Fibroblast of lung (primary cell): ENCODE data around the gene DDX19B. TPM values are rescaled to one million over a fixed set of nuclear protein-coding genes. Genes with fewer than 3 reads are reported as not detected.

Source experiments
- DNase-seq, 2 donors: peaks; one replicate each; pipeline versions ENCODE4 v3.0.0 to v3.0.0-alpha.2; 2010; ENCODE audit warnings: low read depth in 2 of 2
- H2AFZ ChIP-seq: 2 replicates; pipeline ENCODE4 v1.5.1; 2012; ENCODE audit warnings: low read length, control low read depth, inconsistent platforms
- H3K27ac ChIP-seq: 2 replicates; pipeline ENCODE4 v1.5.1; 2011; ENCODE audit warnings: low read length, control low read depth; ENCODE audit not compliant: insufficient read depth
- H3K27me3 ChIP-seq: 2 replicates; pipeline ENCODE4 v1.5.1; 2011; ENCODE audit warnings: mild to moderate bottlenecking, low read length; ENCODE audit not compliant: control insufficient read depth, insufficient read depth
- H3K36me3 ChIP-seq: 2 replicates; pipeline ENCODE4 v1.5.1; 2011; ENCODE audit warnings: low read length; ENCODE audit not compliant: control insufficient read depth, insufficient read depth
- H3K4me1 ChIP-seq: 2 replicates; pipeline ENCODE4 v1.5.1; 2011; ENCODE audit warnings: low read length; ENCODE audit not compliant: control insufficient read depth, insufficient read depth; ENCODE audit errors: extremely low read depth
- H3K4me2 ChIP-seq: 2 replicates; pipeline ENCODE4 v1.5.1; 2011; ENCODE audit warnings: low read length, control low read depth; ENCODE audit not compliant: insufficient read depth; ENCODE audit errors: extremely low read depth
- H3K4me3 ChIP-seq, 4 experiments: fragments of 200-600 bp in 1 of 4; sonication (generic) in 1 of 4; replicated peaks in 1 of 4; 2 replicates each; pipeline ENCODE4 v1.5.1; 2011 to 2016; ENCODE audit warnings: low read length in 4 of 4, low read depth in 3 of 4, mild to moderate bottlenecking in 3 of 4, control low read depth in 2 of 4, inconsistent platforms in 1 of 4, mixed read lengths in 1 of 4; ENCODE audit not compliant: insufficient read depth in 1 of 4; ENCODE audit errors: control extremely low read depth in 1 of 4
- H3K79me2 ChIP-seq: 2 replicates; pipeline ENCODE4 v1.5.1; 2012; ENCODE audit warnings: mild to moderate bottlenecking, low read length, inconsistent platforms; ENCODE audit not compliant: control insufficient read depth, insufficient read depth
- H3K9ac ChIP-seq: 2 replicates; pipeline ENCODE4 v1.5.1; 2011; ENCODE audit warnings: mild to moderate bottlenecking, low read length, control low read depth; ENCODE audit not compliant: insufficient read depth
- H3K9me3 ChIP-seq: 2 replicates; pipeline ENCODE4 v1.5.1; 2012; ENCODE audit warnings: low read depth, low read length; ENCODE audit not compliant: control insufficient read depth, insufficient read depth
- H4K20me1 ChIP-seq: 2 replicates; pipeline ENCODE4 v1.5.1; 2011; ENCODE audit warnings: low read length; ENCODE audit not compliant: control insufficient read depth, insufficient read depth; ENCODE audit errors: extremely low read depth
- CTCF ChIP-seq, 2 donors: IDR thresholded peaks in 1 of 2; conservative IDR thresholded peaks in 1 of 2; 1 replicate in 1 of 2; 2 replicates in 1 of 2; pipeline ENCODE4 v1.5.1; 2011 to 2012; ENCODE audit warnings: low read length in 2 of 2, control low read depth in 1 of 2, inconsistent platforms in 1 of 2, low read depth in 1 of 2, mild to moderate bottlenecking in 1 of 2
- EZH2 ChIP-seq: IDR thresholded peaks from 2 replicates; pipeline ENCODE4 v1.5.1; 2012; ENCODE audit warnings: low read length, control low read depth, mild to moderate bottlenecking; ENCODE audit errors: missing control alignments
- polyA plus RNA-seq, 2 donors: library from polyadenylated mRNA; depleted of rRNA in 1 of 2; stranded (reverse) in 1 of 2; unstranded in 1 of 2; fragments of >200 nt; gene quantifications; 2 replicates each; pipeline ENCODE4 v1.2.1, GENCODE V29; 2011 to 2012; ENCODE audit warnings: missing spikeins in 1 of 2
- total RNA-seq: library from RNA; depleted of rRNA; stranded (reverse); fragments of >200 nt; gene quantifications from 2 replicates; pipeline ENCODE4 v1.2.1, GENCODE V29; 2014

The DDX19B gene
- total and polyA plus RNA-seq, 2 donors (not counting 1 experiment from before 2014, with no cell fraction given): 30.7 to 41.0 TPM

- Histone ChIP-seq H3K27me3 (no peaks in the 10 kb centered on the region), H2AFZ (no peak overlapping the region), H3K27ac (no peak overlapping the region), H3K36me3 (no peaks in the 10 kb centered on the region), H3K9ac (no peak overlapping the region), H3K4me3 (no peak overlapping the region), H4K20me1 (no peaks in the 10 kb centered on the region), H3K4me1 (peaks cover 4% of the 10 kb centered on the region), H3K9me3 (no peaks in the 10 kb centered on the region), H3K79me2 (peaks cover 7% of the 10 kb centered on the region), H3K4me2 (no peak overlapping the region)
- no peak for DNase-seq
- no peak for TF ChIP-seq EZH2
- no peak for TF ChIP-seq CTCF (conservative IDR thresholded peaks at IDR 0.05 in 1 of 2, IDR thresholded peaks at IDR 0.05 in 1 of 2; ENCODE audit: low read depth in 1 of 2, low read length in 2 of 2)
Measured at GRCh38 chr16:70294385-70295025, 4.5 kb upstream of the DDX19B start.

- H3K27me3 ChIP-seq: no peaks in the 10 kb centered on the region
- no peaks in the 10 kb centered on the region for H3K36me3 ChIP-seq
- no peak overlapping the region for H3K4me3 ChIP-seq
- no peak overlapping the region for H2AFZ ChIP-seq
- no peaks in the 10 kb centered on the region for H3K9me3 ChIP-seq
- H3K4me2 ChIP-seq: no peak overlapping the region
- DNase-seq: no peak
- TF ChIP-seq EZH2 (no peak), CTCF (conservative IDR thresholded peaks at IDR 0.05 in 1 of 2, IDR thresholded peaks at IDR 0.05 in 1 of 2; ENCODE audit: low read depth in 1 of 2, low read length in 2 of 2) (no peak)
- peaks cover 4% of the 10 kb centered on the region for H3K4me1 ChIP-seq
- no peak overlapping the region for H3K27ac ChIP-seq
- H4K20me1 ChIP-seq: no peaks in the 10 kb centered on the region
- H3K79me2 ChIP-seq: peaks cover 16% of the 10 kb centered on the region
- H3K9ac ChIP-seq: no peak overlapping the region
Measured at GRCh38 chr16:70295634-70296033, 3.4 kb upstream of the DDX19B start.

- H4K20me1 ChIP-seq: no peaks in the 10 kb centered on the region
- peaks cover 4% of the 10 kb centered on the region for H3K4me1 ChIP-seq
- H3K27ac ChIP-seq: no peak overlapping the region
- H3K4me3 ChIP-seq: no peak overlapping the region
- H2AFZ ChIP-seq: no peak overlapping the region
- no peak for DNase-seq
- H3K27me3 ChIP-seq: no peaks in the 10 kb centered on the region
- H3K9ac ChIP-seq: no peak overlapping the region
- peaks cover 29% of the 10 kb centered on the region for H3K79me2 ChIP-seq
- no peaks in the 10 kb centered on the region for H3K9me3 ChIP-seq
- no peaks in the 10 kb centered on the region for H3K36me3 ChIP-seq
- H3K4me2 ChIP-seq: no peak overlapping the region
- TF ChIP-seq EZH2 (no peak), CTCF (conservative IDR thresholded peaks at IDR 0.05 in 1 of 2, IDR thresholded peaks at IDR 0.05 in 1 of 2; ENCODE audit: low read depth in 1 of 2, low read length in 2 of 2) (no peak)
Measured at GRCh38 chr16:70301121-70301520, 2.1 kb downstream of the DDX19B start.
